ENCODE results near the gene KAT2B. TPM values are rescaled to one million over a fixed set of nuclear protein-coding genes. Genes with fewer than 3 reads are reported as not detected.

KAT2B gene
- total and polyA plus RNA-seq, 10 donors: 13.6 to 64.3 (median 54.1) TPM

- whole genome bisulfite sequencing, 5 donors: 47 to 59% (median 53%) methylated on average over 10 of the region's 10 CpGs
- peak; percentile 78 for DNase-seq
- no peak for TF ChIP-seq CTCF (IDR thresholded peaks at IDR 0.05 in 8 of 11, conservative IDR thresholded peaks at IDR 0.05 in 3 of 11)
- peak in 1 of 3 donors; percentile 70 for TF ChIP-seq POLR2AphosphoS5 (IDR thresholded peaks at IDR 0.05)
- peak in 1 of 3 donors; percentile 5 for TF ChIP-seq POLR2A (IDR thresholded peaks at IDR 0.05)
- peak overlapping the region in 7 of 8 donors; percentile 28 to 80 (median 70) for H3K27ac ChIP-seq
- H3K36me3 ChIP-seq: peaks cover 0 to 96% (median 40%) of the 10 kb centered on the region in 6 donors
- intact Hi-C loops (cut with DNase I; ENCODE audit: low total_unique reads): no loop called here
- peak overlapping the region in 2 of 8 donors; percentile 2 to 17 for H3K4me3 ChIP-seq
- H3K27me3 ChIP-seq (replicated peaks in 1 of 7): no peaks in the 10 kb centered on the region
- peaks cover 0 to 28% (median 14%) of the 10 kb centered on the region in 6 donors for H3K4me1 ChIP-seq
- H3K9me3 ChIP-seq: no peaks in the 10 kb centered on the region
Measured at GRCh38 chr3:20125897-20126296, 85.7 kb downstream of the KAT2B start.

- Histone ChIP-seq H3K27me3 (replicated peaks in 1 of 7) (no peaks in the 10 kb centered on the region), H3K36me3 (peaks cover 0 to 96% (median 27%) of the 10 kb centered on the region in 6 donors), H3K27ac (no peak overlapping the region), H3K4me3 (no peak overlapping the region), H3K4me1 (peaks cover 0 to 28% (median 14%) of the 10 kb centered on the region in 6 donors), H3K9me3 (no peaks in the 10 kb centered on the region)
- intact Hi-C loops (cut with DNase I; ENCODE audit: low total_unique reads): no loop called here
- no peak for TF ChIP-seq POLR2A (IDR thresholded peaks at IDR 0.05)
- no peak for TF ChIP-seq POLR2AphosphoS5 (IDR thresholded peaks at IDR 0.05)
- TF ChIP-seq CTCF (IDR thresholded peaks at IDR 0.05 in 8 of 11, conservative IDR thresholded peaks at IDR 0.05 in 3 of 11): no peak
- DNase-seq: no peak
- WGBS, 5 donors: 92 to 99% (median 94%) methylated on average over 2 of the region's 2 CpGs
Measured at GRCh38 chr3:20128358-20128757, 88.1 kb downstream of the KAT2B start.

- no peak overlapping the region for H3K4me3 ChIP-seq
- H3K9me3 ChIP-seq: no peaks in the 10 kb centered on the region
- no peak for DNase-seq
- peaks cover 0 to 27% (median 14%) of the 10 kb centered on the region in 6 donors for H3K4me1 ChIP-seq
- no peak overlapping the region for H3K27ac ChIP-seq
- intact Hi-C loops (cut with DNase I; ENCODE audit: low total_unique reads): no loop called here
- no peaks in the 10 kb centered on the region for H3K27me3 ChIP-seq (replicated peaks in 1 of 7)
- TF ChIP-seq POLR2A (IDR thresholded peaks at IDR 0.05) (no peak), POLR2AphosphoS5 (IDR thresholded peaks at IDR 0.05) (no peak), CTCF (IDR thresholded peaks at IDR 0.05 in 8 of 11, conservative IDR thresholded peaks at IDR 0.05 in 3 of 11) (no peak)
- peaks cover 0 to 89% (median 26%) of the 10 kb centered on the region in 6 donors for H3K36me3 ChIP-seq
- 89 to 94% (median 90%) methylated on average over 7 of the region's 7 CpGs for WGBS, 5 donors
Measured at GRCh38 chr3:20130106-20130505, 89.9 kb downstream of the KAT2B start.

- 94 to 100% (median 95%) methylated on average over 1 of the region's 1 CpG for WGBS, 5 donors
- TF ChIP-seq POLR2A (IDR thresholded peaks at IDR 0.05): no peak
- no peak for TF ChIP-seq POLR2AphosphoS5 (IDR thresholded peaks at IDR 0.05)
- TF ChIP-seq CTCF (IDR thresholded peaks at IDR 0.05 in 8 of 11, conservative IDR thresholded peaks at IDR 0.05 in 3 of 11): no peak
- no peak for DNase-seq
- Histone ChIP-seq H3K27ac (no peak overlapping the region), H3K27me3 (replicated peaks in 1 of 7) (no peaks in the 10 kb centered on the region), H3K36me3 (peaks cover 0 to 81% (median 28%) of the 10 kb centered on the region in 6 donors), H3K9me3 (no peaks in the 10 kb centered on the region), H3K4me1 (no peaks in the 10 kb centered on the region), H3K4me3 (no peak overlapping the region)
- intact Hi-C loops (cut with DNase I; ENCODE audit: low total_unique reads): no loop called here
Measured at GRCh38 chr3:20136231-20136630, 96.0 kb downstream of the KAT2B start.
